A549 (cell line): ENCODE measurements around the gene FHIP2A. TPM values are rescaled to one million over a fixed set of nuclear protein-coding genes. Genes with fewer than 3 reads are reported as not detected.
"Not testable (repeated sequence)": the region's sequence is repeated elsewhere in the genome, so short reads cannot be mapped to it uniquely, and the experiment has no call there.

Experiments
- ATAC-seq, 2 experiments: fragments of 200-7000 bp in 1 of 2; fragments of >200 bp in 1 of 2; cut with Nextera tagmentation in 1 of 2; cut with Tn5 transposase in 1 of 2; 3 replicates each; pipeline versions ENCODE4 v1.8.0 to v1.9.1; 2018 to 2020; ENCODE audit warnings: mild to moderate bottlenecking in 1 of 2, moderate library complexity in 1 of 2
- CTCF ChIA-PET: fragments of 300-600 bp; sonication (Branson Sonifier 250); formaldehyde crosslinking; extraction: SDS; loops from one replicate; lab custom pipeline; 2021; ENCODE audit warnings: antibody characterized with exemption, inconsistent platforms; lab: Yijun Ruan, JAX
- POLR2A ChIA-PET: fragments of 350-600 bp; formaldehyde crosslinking; extraction: SDS; loops from one replicate; lab custom pipeline; 2021; ENCODE audit warnings: antibody characterized with exemption, inconsistent platforms; lab: Yijun Ruan, JAX
- DNase-seq, 2 experiments: peaks; one replicate each; pipeline versions ENCODE4 v3.0.0 to v3.0.0-alpha.2; 2011 to 2016; ENCODE audit warnings: low read depth in 1 of 2, low spot score in 1 of 2
- FAIRE-seq: peaks from 2 replicates; lab custom pipeline; 2011; peaks lifted over from hg19 to GRCh38; lab: Jason Lieb, UNC
- H3K27ac ChIP-seq, 2 experiments: fragments of >200 bp; sonication (Bioruptor Twin); formaldehyde crosslinking; 3 replicates each; pipeline ENCODE4 v1.5.1; 2016 to 2017
- H3K4me1 ChIP-seq: fragments of >200 bp; sonication (Bioruptor Twin); formaldehyde crosslinking; 3 replicates; pipeline ENCODE4 v1.6.1; 2016
- H3K4me2 ChIP-seq: fragments of >200 bp; sonication (Bioruptor Twin); formaldehyde crosslinking; 3 replicates; pipeline ENCODE4 v1.6.1; 2016
- H3K4me3 ChIP-seq: fragments of >200 bp; sonication (Bioruptor Twin); formaldehyde crosslinking; 3 replicates; pipeline ENCODE4 v1.5.1; 2016
- H3K9me3 ChIP-seq: fragments of >200 bp; sonication (Bioruptor Twin); formaldehyde crosslinking; 3 replicates; pipeline ENCODE4 v1.6.1; 2016
- CBX2 ChIP-seq: fragments of 200-600 bp; sonication (generic); IDR thresholded peaks from 2 replicates; pipeline ENCODE4 v1.6.1; 2016; ENCODE audit warnings: low read depth, mild to moderate bottlenecking, borderline replicate concordance
- ESRRA ChIP-seq: fragments of 150-350 bp; IDR thresholded peaks from 2 replicates; pipeline ENCODE4 v1.6.1; 2014; ENCODE audit warnings: mild to moderate bottlenecking, low read length, borderline replicate concordance
- FOSB ChIP-seq: fragments of 250-450 bp; sonication (Bioruptor Pico); IDR thresholded peaks from 2 replicates; pipeline ENCODE4 v1.5.0; 2020; ENCODE audit warnings: mild to moderate bottlenecking, moderate library complexity
- FOSL2 ChIP-seq, 2 experiments: fragments of 450-650 bp in 1 of 2; fragments of >200 bp in 1 of 2; sonication (Bioruptor Twin) in 1 of 2; formaldehyde crosslinking; IDR thresholded peaks; 2 replicates each; pipeline versions ENCODE4 v1.5.0 to v1.6.1; 2016 to 2020; ENCODE audit warnings: mild to moderate bottlenecking in 1 of 2, moderate library complexity in 1 of 2
- FOXS1 ChIP-seq: fragments of 250-450 bp; sonication (Bioruptor Pico); IDR thresholded peaks from 2 replicates; pipeline ENCODE4 v1.5.0; 2020; ENCODE audit warnings: mild to moderate bottlenecking, moderate library complexity
- GATA3 ChIP-seq: IDR thresholded peaks from 2 replicates; pipeline ENCODE4 v1.6.1; 2012; ENCODE audit warnings: borderline replicate concordance
- HDAC2 ChIP-seq: fragments of 200-600 bp; sonication (generic); IDR thresholded peaks from 2 replicates; pipeline ENCODE4 v1.6.1; 2016
- KDM1A ChIP-seq: fragments of 200-600 bp; sonication (generic); IDR thresholded peaks from 2 replicates; pipeline ENCODE4 v1.6.1; 2016; ENCODE audit warnings: low read depth, mild to moderate bottlenecking
- KDM5A ChIP-seq: fragments of 200-600 bp; sonication (generic); IDR thresholded peaks from 2 replicates; pipeline ENCODE4 v1.6.1; 2016; ENCODE audit warnings: antibody characterized with exemption, mild to moderate bottlenecking
- MAFK ChIP-seq: fragments of 450-650 bp; IDR thresholded peaks from 2 replicates; pipeline ENCODE4 v1.6.1; 2014; ENCODE audit not compliant: partially characterized antibody
- MAZ ChIP-seq: fragments of 150-350 bp; IDR thresholded peaks from 2 replicates; pipeline ENCODE4 v1.6.1; 2014; ENCODE audit warnings: antibody characterized with exemption, low read depth, low read length, borderline replicate concordance
- MYC ChIP-seq: IDR thresholded peaks from 2 replicates; pipeline ENCODE4 v1.6.1; 2012; ENCODE audit warnings: mild to moderate bottlenecking, inconsistent platforms, low read length, improper control_type of control experiment, borderline replicate concordance
- RAD21 ChIP-seq, 2 experiments: fragments of >200 bp in 1 of 2; sonication (Bioruptor Twin) in 1 of 2; formaldehyde crosslinking in 1 of 2; IDR thresholded peaks in 1 of 2; conservative IDR thresholded peaks in 1 of 2; 2 replicates in 1 of 2; 3 replicates in 1 of 2; pipeline ENCODE4 v1.6.1; 2012 to 2018; ENCODE audit warnings: inconsistent platforms in 1 of 2
- SMC3 ChIP-seq: fragments of >200 bp; sonication (Bioruptor Twin); formaldehyde crosslinking; IDR thresholded peaks from 3 replicates; pipeline ENCODE4 v1.6.1; 2018; ENCODE audit warnings: inconsistent platforms
- TFCP2L1 ChIP-seq: fragments of 250-450 bp; sonication (Bioruptor Pico); IDR thresholded peaks from 2 replicates; pipeline ENCODE4 v1.5.0; 2021; ENCODE audit warnings: mild to moderate bottlenecking
- TP53 ChIP-seq: fragments of 250-450 bp; sonication (Bioruptor Pico); IDR thresholded peaks from 2 replicates; pipeline ENCODE4 v1.5.0; 2021; ENCODE audit warnings: mild to moderate bottlenecking, moderate library complexity
- ZC3H11A ChIP-seq: fragments of 450-650 bp; IDR thresholded peaks from 2 replicates; pipeline ENCODE4 v1.6.1; 2014; ENCODE audit warnings: antibody characterized with exemption, mild to moderate bottlenecking
- ZSCAN20 ChIP-seq: fragments of 250-450 bp; sonication (Bioruptor Pico); IDR thresholded peaks from 2 replicates; pipeline ENCODE4 v1.8.0; 2022; ENCODE audit warnings: mild to moderate bottlenecking, moderate library complexity
- WGBS: methylation state at CpG from one replicate; pipeline ENCODE4 v1.1.6; 2017; ENCODE audit errors: missing lambda C conversion rate; 5-methylcytosine and 5-hydroxymethylcytosine counted together
- polyA plus RNA-seq, 4 experiments: library from polyadenylated mRNA; depleted of rRNA in 3 of 4; stranded (reverse); fragments of >200 nt; fragmentation: RNase III in 1 of 4; extraction: RNeasy Plus Mini Kit Qiagen cat#74134 plus additional on column Dnase treatment in 1 of 4; gene quantifications; 2 replicates in 3 of 4; 3 replicates in 1 of 4; pipeline ENCODE4 v1.2.3, GENCODE V29; 2011 to 2017
- TF ChIP-seq, protein P1 (sequence below): IDR thresholded peaks from 2 replicates; pipeline ENCODE4 v1.6.1; 2012
- TF ChIP-seq, protein P2 (sequence below): fragments of >200 bp; sonication (Bioruptor Twin); formaldehyde crosslinking; IDR thresholded peaks from 2 replicates; pipeline ENCODE4 v1.6.1; 2016
- TF ChIP-seq, protein P3 (sequence below): fragments of 450-650 bp; IDR thresholded peaks from 2 replicates; pipeline ENCODE4 v1.6.1; 2014; ENCODE audit warnings: antibody characterized with exemption

FHIP2A gene
- polyA plus RNA-seq, 2 of the 4 experiments (the other 2 are of a cell fraction): 8.9 to 18.4 TPM

DNA sequence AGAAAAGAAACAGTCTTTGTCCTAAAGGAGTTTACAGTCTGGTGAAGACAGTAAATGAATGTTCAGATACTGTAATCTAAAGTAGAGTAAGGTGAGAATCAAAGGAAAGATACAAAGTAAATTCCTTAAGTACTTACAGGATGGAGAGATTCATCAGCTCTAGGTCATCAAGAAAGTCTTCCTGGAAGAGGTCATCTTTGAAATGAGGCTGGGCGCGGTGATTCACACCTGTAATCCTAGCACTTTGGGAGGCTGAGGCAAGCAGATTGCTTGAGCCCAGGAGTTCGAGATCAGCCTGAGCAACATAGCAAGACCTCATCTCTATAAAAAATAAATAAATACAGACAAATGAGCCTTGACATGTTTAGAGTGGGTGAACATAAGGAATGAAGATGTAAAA is 18.3 kb downstream of the FHIP2A start:
- CTCF ChIA-PET: interaction anchor here (2.0 kb wide), 1 partner anchor 18 kb away, joined by 10 read pairs; the partner anchor contains the start of gene FHIP2A
- H3K4me3 ChIP-seq: no peak overlapping the region
- FAIRE-seq: no peak
- TF ChIP-seq, protein P1, sequence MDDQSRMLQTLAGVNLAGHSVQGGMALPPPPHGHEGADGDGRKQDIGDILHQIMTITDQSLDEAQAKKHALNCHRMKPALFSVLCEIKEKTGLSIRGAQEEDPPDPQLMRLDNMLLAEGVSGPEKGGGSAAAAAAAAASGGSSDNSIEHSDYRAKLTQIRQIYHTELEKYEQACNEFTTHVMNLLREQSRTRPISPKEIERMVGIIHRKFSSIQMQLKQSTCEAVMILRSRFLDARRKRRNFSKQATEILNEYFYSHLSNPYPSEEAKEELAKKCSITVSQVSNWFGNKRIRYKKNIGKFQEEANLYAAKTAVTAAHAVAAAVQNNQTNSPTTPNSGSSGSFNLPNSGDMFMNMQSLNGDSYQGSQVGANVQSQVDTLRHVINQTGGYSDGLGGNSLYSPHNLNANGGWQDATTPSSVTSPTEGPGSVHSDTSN: no peak
- TF ChIP-seq KDM1A (no peak), ZSCAN20 (CRISPR knock-in tag) (no peak), FOSL2 (IDR thresholded peaks at IDR 0.05) (no peak), FOSL2 (CRISPR knock-in tag; IDR thresholded peaks at IDR 0.05) (no peak), MYC (no peak), MAZ (no peak), ZC3H11A (no peak)
- TF ChIP-seq, all 56 proteins: peak for 0
- Histone ChIP-seq H3K27ac (no peak overlapping the region), H3K4me2 (no peak overlapping the region), H3K9me3 (no peaks in the 10 kb centered on the region), H3K4me1 (no peaks in the 10 kb centered on the region)
- ATAC-seq (no peak), DNase-seq (no peak)
- POLR2A ChIA-PET: no interaction called here
- 90% methylated on average over 3 of the region's 3 CpGs for WGBS

DNA sequence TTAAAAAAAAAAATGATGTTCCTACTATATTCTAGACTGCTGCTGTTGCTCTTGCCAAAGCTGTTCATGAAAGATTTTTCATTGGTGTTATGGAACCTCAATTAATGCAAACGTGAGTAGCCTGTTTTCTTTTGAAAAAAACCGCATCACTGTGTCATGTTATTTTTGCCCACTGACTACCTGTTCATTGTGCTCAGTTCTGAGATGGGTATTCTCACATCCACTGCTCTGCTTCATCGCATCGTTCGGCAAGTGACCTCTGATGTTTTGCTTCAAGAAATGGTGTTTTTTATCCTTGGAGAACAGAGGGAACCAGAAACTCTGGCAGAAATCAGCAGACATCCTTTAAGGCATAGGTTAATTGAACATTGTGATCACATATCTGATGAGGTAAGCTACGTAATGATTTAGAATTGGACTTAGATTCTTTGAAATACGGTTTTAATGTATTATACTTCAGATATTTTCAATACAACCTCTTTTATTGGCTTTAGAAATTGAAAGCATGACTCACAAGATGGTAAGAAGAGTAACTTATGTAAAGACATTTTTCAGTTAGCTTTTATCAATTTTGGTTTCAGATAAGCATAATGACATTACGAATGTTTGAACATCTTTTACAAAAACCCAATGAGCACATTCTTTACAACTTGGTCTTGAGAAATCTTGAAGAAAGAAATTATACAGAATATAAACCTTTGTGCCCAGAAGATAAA is 24.6 kb downstream of the FHIP2A start:
- Histone ChIP-seq H3K9me3 (no peaks in the 10 kb centered on the region), H3K27ac (no peak overlapping the region), H3K4me3 (no peak overlapping the region), H3K4me2 (no peak overlapping the region)
- no peak for DNase-seq
- ChIA-PET CTCF (no interaction called here), POLR2A (no interaction called here)
- 88% methylated on average over 8 of the region's 8 CpGs for WGBS
- no peak for ATAC-seq
- FAIRE-seq: peak; percentile 28
- TF ChIP-seq RAD21 (conservative IDR thresholded peaks at IDR 0.05 in 1 of 2, IDR thresholded peaks at IDR 0.05 in 1 of 2) (no peak), MAZ (no peak), TP53 (no peak), FOSB (CRISPR knock-in tag) (no peak)
- TF ChIP-seq, all 56 proteins: peak for 0
- H3K4me1 ChIP-seq: no peaks in the 10 kb centered on the region

DNA sequence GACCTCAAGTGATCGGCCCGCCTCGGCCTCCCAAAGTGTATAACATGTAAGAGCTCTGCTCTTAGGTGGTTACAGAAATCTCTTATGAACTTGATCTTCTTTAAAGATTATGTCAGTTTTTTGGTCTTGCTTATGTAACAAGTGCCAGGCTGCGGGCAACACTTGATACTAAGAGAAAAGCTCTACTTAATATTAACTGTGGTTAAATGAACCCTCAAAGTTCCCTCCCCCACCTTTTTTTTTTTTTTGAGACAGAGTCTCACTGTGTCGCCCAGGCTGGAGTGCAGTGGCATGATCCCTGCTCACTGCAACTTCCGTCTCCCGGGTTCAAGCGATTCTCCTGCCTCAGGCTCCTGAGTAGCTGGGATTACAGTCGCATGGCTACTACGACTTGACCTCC is 25.9 kb downstream of the FHIP2A start:
- DNase-seq, H3K4me3 ChIP-seq, H3K4me2 ChIP-seq, ATAC-seq, POLR2A ChIA-PET, FAIRE-seq, H3K4me1 ChIP-seq, CTCF ChIA-PET, H3K9me3 ChIP-seq: not testable (repeated sequence)
- H3K27ac ChIP-seq: 0 out of 6 replicates have a peak overlapping the region, but pooled peaks of 1 of the 2 experiments have one; percentile 13
- WGBS: 83% methylated on average over 10 of the region's 10 CpGs

- Histone ChIP-seq H3K27ac (no peak overlapping the region), H3K4me1 (peaks cover 3% of the 10 kb centered on the region; the same call in 2 of the 3 replicates), H3K4me2 (no peak overlapping the region), H3K4me3 (no peak overlapping the region), H3K9me3 (no peaks in the 10 kb centered on the region)
- CTCF ChIA-PET: no interaction called here
- DNase-seq (no peak), ATAC-seq (no peak), FAIRE-seq (peak; percentile 46)
- 93% methylated on average over 4 of the region's 4 CpGs for WGBS
- TF ChIP-seq FOXS1 (no peak), ESRRA (no peak), GATA3 (no peak), CBX2 (no peak), MAFK (no peak), SMC3 (no peak), TFCP2L1 (no peak), KDM5A (no peak), FOSB (CRISPR knock-in tag) (no peak), HDAC2 (no peak)
- TF ChIP-seq, protein P2, sequence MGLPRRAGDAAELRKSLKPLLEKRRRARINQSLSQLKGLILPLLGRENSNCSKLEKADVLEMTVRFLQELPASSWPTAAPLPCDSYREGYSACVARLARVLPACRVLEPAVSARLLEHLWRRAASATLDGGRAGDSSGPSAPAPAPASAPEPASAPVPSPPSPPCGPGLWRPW: no peak
- TF ChIP-seq, protein P3, sequence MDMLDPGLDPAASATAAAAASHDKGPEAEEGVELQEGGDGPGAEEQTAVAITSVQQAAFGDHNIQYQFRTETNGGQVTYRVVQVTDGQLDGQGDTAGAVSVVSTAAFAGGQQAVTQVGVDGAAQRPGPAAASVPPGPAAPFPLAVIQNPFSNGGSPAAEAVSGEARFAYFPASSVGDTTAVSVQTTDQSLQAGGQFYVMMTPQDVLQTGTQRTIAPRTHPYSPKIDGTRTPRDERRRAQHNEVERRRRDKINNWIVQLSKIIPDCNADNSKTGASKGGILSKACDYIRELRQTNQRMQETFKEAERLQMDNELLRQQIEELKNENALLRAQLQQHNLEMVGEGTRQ: no peak
- TF ChIP-seq, protein P1: no peak
- POLR2A ChIA-PET: no interaction called here
Measured at GRCh38 chr10:114849674-114850073, 28.1 kb downstream of the FHIP2A start.
